Esophagus squamous epithelium (tissue), 4 donors: ENCODE measurements around the gene TMC8.

Source experiments
- POLR2A ChIP-seq, 4 donors: fragments of 450-650 bp; IDR thresholded peaks; one replicate each; pipeline ENCODE4 v1.6.1; 2017; ENCODE audit warnings: antibody characterized with exemption in 4 of 4, mild to moderate bottlenecking in 4 of 4, moderate library complexity in 3 of 4
- TF ChIP-seq, protein P1 (sequence below), 6 experiments: fragments of 450-650 bp in 4 of 6; fragments of 200-600 bp in 2 of 6; sonication (generic) in 2 of 6; IDR thresholded peaks; one replicate each; pipeline ENCODE4 v1.5.1; 2016 to 2019; ENCODE audit warnings: antibody characterized with exemption in 6 of 6, mild to moderate bottlenecking in 4 of 6, moderate library complexity in 4 of 6

DNA sequence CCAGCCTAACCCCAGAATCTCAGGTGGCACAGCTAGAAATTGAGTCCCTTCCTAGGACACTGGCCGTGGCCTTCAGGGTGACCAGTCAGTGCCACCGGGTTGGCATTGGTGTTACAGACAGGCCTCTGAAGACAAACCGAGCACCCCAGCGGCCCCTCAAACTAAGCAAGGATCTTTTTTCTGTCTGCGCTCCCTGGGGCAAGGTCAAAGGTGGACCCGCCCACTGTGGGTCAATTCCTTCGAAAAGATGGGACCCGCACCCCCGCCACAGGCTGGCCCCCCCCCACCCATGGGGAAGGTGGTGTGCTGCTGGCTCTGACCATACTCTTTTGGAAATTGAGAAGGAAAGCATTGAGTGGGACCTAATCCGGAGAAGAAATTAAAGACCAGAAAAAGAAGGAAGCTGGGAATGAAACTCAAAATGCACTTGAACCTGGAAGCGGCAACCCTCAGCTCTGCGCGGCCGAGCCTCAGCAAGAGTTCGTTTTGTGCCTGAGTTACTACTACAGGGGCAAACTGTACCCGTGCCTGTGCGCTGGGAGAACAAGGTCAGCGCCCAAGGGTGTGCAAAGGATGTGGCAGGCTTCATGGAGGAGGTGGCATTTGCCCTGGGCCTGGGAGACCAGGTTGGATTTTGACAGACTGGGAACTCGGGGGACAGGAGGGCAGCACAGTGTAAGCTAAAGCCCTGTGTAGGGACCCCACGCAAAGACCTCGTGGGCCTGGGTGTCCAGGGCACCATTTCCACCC, 22.4 kb upstream of the TMC8 start:
- TF ChIP-seq, protein P1, sequence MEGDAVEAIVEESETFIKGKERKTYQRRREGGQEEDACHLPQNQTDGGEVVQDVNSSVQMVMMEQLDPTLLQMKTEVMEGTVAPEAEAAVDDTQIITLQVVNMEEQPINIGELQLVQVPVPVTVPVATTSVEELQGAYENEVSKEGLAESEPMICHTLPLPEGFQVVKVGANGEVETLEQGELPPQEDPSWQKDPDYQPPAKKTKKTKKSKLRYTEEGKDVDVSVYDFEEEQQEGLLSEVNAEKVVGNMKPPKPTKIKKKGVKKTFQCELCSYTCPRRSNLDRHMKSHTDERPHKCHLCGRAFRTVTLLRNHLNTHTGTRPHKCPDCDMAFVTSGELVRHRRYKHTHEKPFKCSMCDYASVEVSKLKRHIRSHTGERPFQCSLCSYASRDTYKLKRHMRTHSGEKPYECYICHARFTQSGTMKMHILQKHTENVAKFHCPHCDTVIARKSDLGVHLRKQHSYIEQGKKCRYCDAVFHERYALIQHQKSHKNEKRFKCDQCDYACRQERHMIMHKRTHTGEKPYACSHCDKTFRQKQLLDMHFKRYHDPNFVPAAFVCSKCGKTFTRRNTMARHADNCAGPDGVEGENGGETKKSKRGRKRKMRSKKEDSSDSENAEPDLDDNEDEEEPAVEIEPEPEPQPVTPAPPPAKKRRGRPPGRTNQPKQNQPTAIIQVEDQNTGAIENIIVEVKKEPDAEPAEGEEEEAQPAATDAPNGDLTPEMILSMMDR (IDR thresholded peaks at IDR 0.05) = no peak
- no peak for TF ChIP-seq POLR2A (IDR thresholded peaks at IDR 0.05)
